ENCODE measurements around the gene GPR4.
"Not testable (repeated sequence)": the region's sequence is repeated elsewhere in the genome, so short reads cannot be mapped to it uniquely, and the experiment has no call there.

The GPR4 gene

GRCh38 chr19:45636275-45636674 lies 34.3 kb upstream of the GPR4 start:
- no peak for DNase-seq (ENCODE audit: insufficient read length, low spot score)
- no peak for FAIRE-seq
- TF ChIP-seq CTCF (IDR thresholded peaks at IDR 0.05; ENCODE audit: insufficient read depth, missing control alignments): no peak

- TF ChIP-seq CTCF (IDR thresholded peaks at IDR 0.05; ENCODE audit: insufficient read depth, missing control alignments): no peak
- FAIRE-seq (no peak), DNase-seq (ENCODE audit: insufficient read length, low spot score) (peak; percentile 94)
Observed at GRCh38 chr19:45632468-45633196, 30.6 kb upstream of the GPR4 start.

- DNase-seq (ENCODE audit: insufficient read length, low spot score) (no peak), FAIRE-seq (no peak)
- TF ChIP-seq CTCF (IDR thresholded peaks at IDR 0.05; ENCODE audit: insufficient read depth, missing control alignments): no peak
Observed at GRCh38 chr19:45630463-45630862, 28.5 kb upstream of the GPR4 start.

- TF ChIP-seq CTCF (IDR thresholded peaks at IDR 0.05; ENCODE audit: insufficient read depth, missing control alignments): no peak
- DNase-seq (ENCODE audit: insufficient read length, low spot score) (no peak), FAIRE-seq (no peak)
Observed at GRCh38 chr19:45629704-45630103, 27.7 kb upstream of the GPR4 start.

GRCh38 chr19:45628219-45628618 lies 26.2 kb upstream of the GPR4 start:
- not testable (repeated sequence) for DNase-seq (ENCODE audit: insufficient read length, low spot score); FAIRE-seq

- TF ChIP-seq CTCF (IDR thresholded peaks at IDR 0.05; ENCODE audit: insufficient read depth, missing control alignments): no peak
- DNase-seq (ENCODE audit: insufficient read length, low spot score): no peak
- FAIRE-seq: no peak
Observed at GRCh38 chr19:45623984-45624383, 22.0 kb upstream of the GPR4 start.

- FAIRE-seq (no peak), DNase-seq (ENCODE audit: insufficient read length, low spot score) (no peak)
- no peak for TF ChIP-seq CTCF (IDR thresholded peaks at IDR 0.05; ENCODE audit: insufficient read depth, missing control alignments)
Observed at GRCh38 chr19:45621976-45622503, 20.0 kb upstream of the GPR4 start.

All from D721Med (cell line).